ENCODE data around the gene ESYT2.
"Not testable (repeated sequence)": the region's sequence is repeated elsewhere in the genome, so short reads cannot be mapped to it uniquely, and the experiment has no call there.

- not testable (repeated sequence) for TF ChIP-seq YY1 (IDR thresholded peaks at IDR 0.05; ENCODE audit: extremely low read depth, insufficient replicate concordance, low read depth, low read length); TCF7L2 (IDR thresholded peaks at IDR 0.05; ENCODE audit: borderline replicate concordance, extremely low read depth, insufficient read depth, insufficient read length); RAD21 (IDR thresholded peaks at IDR 0.05; ENCODE audit: low read depth); POLR2A (IDR thresholded peaks at IDR 0.05; ENCODE audit: borderline replicate concordance, extremely low read depth, insufficient read depth, insufficient read length); REST (IDR thresholded peaks at IDR 0.05; ENCODE audit: low read depth); MAX (IDR thresholded peaks at IDR 0.05); SP1 (IDR thresholded peaks at IDR 0.05; ENCODE audit: low read depth); CBX3 (IDR thresholded peaks at IDR 0.05; ENCODE audit: low read depth); ZNF274 (IDR thresholded peaks at IDR 0.05; ENCODE audit: low read depth, low read length)
- TF ChIP-seq, protein P1, sequence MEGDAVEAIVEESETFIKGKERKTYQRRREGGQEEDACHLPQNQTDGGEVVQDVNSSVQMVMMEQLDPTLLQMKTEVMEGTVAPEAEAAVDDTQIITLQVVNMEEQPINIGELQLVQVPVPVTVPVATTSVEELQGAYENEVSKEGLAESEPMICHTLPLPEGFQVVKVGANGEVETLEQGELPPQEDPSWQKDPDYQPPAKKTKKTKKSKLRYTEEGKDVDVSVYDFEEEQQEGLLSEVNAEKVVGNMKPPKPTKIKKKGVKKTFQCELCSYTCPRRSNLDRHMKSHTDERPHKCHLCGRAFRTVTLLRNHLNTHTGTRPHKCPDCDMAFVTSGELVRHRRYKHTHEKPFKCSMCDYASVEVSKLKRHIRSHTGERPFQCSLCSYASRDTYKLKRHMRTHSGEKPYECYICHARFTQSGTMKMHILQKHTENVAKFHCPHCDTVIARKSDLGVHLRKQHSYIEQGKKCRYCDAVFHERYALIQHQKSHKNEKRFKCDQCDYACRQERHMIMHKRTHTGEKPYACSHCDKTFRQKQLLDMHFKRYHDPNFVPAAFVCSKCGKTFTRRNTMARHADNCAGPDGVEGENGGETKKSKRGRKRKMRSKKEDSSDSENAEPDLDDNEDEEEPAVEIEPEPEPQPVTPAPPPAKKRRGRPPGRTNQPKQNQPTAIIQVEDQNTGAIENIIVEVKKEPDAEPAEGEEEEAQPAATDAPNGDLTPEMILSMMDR (IDR thresholded peaks at IDR 0.05 in 2 of 3, conservative IDR thresholded peaks at IDR 0.05 in 1 of 3; ENCODE audit: borderline replicate concordance in 1 of 3, insufficient read depth in 1 of 3, low read depth in 2 of 3, low read length in 2 of 3), result not testable (repeated sequence)
- TF ChIP-seq, protein P2, sequence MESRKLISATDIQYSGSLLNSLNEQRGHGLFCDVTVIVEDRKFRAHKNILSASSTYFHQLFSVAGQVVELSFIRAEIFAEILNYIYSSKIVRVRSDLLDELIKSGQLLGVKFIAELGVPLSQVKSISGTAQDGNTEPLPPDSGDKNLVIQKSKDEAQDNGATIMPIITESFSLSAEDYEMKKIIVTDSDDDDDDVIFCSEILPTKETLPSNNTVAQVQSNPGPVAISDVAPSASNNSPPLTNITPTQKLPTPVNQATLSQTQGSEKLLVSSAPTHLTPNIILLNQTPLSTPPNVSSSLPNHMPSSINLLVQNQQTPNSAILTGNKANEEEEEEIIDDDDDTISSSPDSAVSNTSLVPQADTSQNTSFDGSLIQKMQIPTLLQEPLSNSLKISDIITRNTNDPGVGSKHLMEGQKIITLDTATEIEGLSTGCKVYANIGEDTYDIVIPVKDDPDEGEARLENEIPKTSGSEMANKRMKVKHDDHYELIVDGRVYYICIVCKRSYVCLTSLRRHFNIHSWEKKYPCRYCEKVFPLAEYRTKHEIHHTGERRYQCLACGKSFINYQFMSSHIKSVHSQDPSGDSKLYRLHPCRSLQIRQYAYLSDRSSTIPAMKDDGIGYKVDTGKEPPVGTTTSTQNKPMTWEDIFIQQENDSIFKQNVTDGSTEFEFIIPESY (IDR thresholded peaks at IDR 0.05; ENCODE audit: extremely low read depth, insufficient replicate concordance, low read length), result not testable (repeated sequence)
- peak; percentile 51 for TF ChIP-seq POLR2AphosphoS5 (IDR thresholded peaks at IDR 0.05; ENCODE audit: low read depth, low read length)
Measured at GRCh38 chr7:158862985-158863610, 33.8 kb upstream of the ESYT2 start.

All from HCT116 (cell line).